ENCODE results near the gene HLA-DMA. TPM values are rescaled to one million over a fixed set of nuclear protein-coding genes. Genes with fewer than 3 reads are reported as not detected.

The HLA-DMA gene
- total and polyA plus RNA-seq, 9 of the 15 experiments (the other 6 are each of a cell fraction or from before 2014, with no cell fraction given): 0.13 to 0.83 (median 0.51) TPM

- peak; percentile 54; the same call in 1 of the 2 replicates for TF ChIP-seq ZNF143 (CRISPR knock-in tag; IDR thresholded peaks at IDR 0.05)
- no peak for TF ChIP-seq KLF16 (IDR thresholded peaks at IDR 0.05)
- TF ChIP-seq SP1 (CRISPR knock-in tag; IDR thresholded peaks at IDR 0.05): peak; percentile 60
- peak; percentile 45; the same call in 1 of the 2 replicates for TF ChIP-seq HDGF (IDR thresholded peaks at IDR 0.05)
- peak; percentile 99 for TF ChIP-seq ZBTB7A (IDR thresholded peaks at IDR 0.05; ENCODE audit: borderline replicate concordance, control insufficient read depth, low read depth, low read length)
- peak; percentile 40; the same call in 1 of the 2 replicates for TF ChIP-seq NR4A1 (CRISPR knock-in tag; IDR thresholded peaks at IDR 0.05)
- peak; percentile 82 for TF ChIP-seq NR4A1 (tag; IDR thresholded peaks at IDR 0.05)
- no peak for TF ChIP-seq DPF2 (IDR thresholded peaks at IDR 0.05)
- no peak for TF ChIP-seq ZNF561 (CRISPR knock-in tag; conservative IDR thresholded peaks at IDR 0.05)
- TF ChIP-seq FOXK2 (conservative IDR thresholded peaks at IDR 0.05 in 1 of 2, IDR thresholded peaks at IDR 0.05 in 1 of 2; ENCODE audit: low read depth in 2 of 2): peak in 1 of 2 experiments; percentile 9; a peak in 1 of 4 replicates
- 0 out of 2 replicates have a peak, but pooled peaks have one; percentile 25 for TF ChIP-seq RBM14 (IDR thresholded peaks at IDR 0.05; ENCODE audit: borderline replicate concordance, insufficient read depth, low read depth, low read length)
- 0 out of 2 replicates have a peak, but pooled peaks have one; percentile 16 for TF ChIP-seq CBX1 (IDR thresholded peaks at IDR 0.05; ENCODE audit: low read depth)
- no peak for TF ChIP-seq GTF2F1 (IDR thresholded peaks at IDR 0.05; ENCODE audit: low read depth, low read length)
- TF ChIP-seq REST (IDR thresholded peaks at IDR 0.05; ENCODE audit: borderline replicate concordance): no peak
- TF ChIP-seq REST (CRISPR knock-in tag; IDR thresholded peaks at IDR 0.05; ENCODE audit: low read depth): peak; percentile 31; the same call in 1 of the 2 replicates
- TF ChIP-seq HNRNPLL (IDR thresholded peaks at IDR 0.05; ENCODE audit: low read depth, low read length, poor library complexity, severe bottlenecking): peak; percentile 50
- TF ChIP-seq GATA2 (CRISPR knock-in tag; IDR thresholded peaks at IDR 0.05): no peak
- no peak for TF ChIP-seq TSC22D4 (tag; IDR thresholded peaks at IDR 0.05)
- TF ChIP-seq ATF1 (CRISPR knock-in tag; IDR thresholded peaks at IDR 0.05): no peak; the same call in 1 of the 2 replicates
- TF ChIP-seq ATF1 (tag; IDR thresholded peaks at IDR 0.05): no peak; the same call in 1 of the 2 replicates
- TF ChIP-seq, protein P1, sequence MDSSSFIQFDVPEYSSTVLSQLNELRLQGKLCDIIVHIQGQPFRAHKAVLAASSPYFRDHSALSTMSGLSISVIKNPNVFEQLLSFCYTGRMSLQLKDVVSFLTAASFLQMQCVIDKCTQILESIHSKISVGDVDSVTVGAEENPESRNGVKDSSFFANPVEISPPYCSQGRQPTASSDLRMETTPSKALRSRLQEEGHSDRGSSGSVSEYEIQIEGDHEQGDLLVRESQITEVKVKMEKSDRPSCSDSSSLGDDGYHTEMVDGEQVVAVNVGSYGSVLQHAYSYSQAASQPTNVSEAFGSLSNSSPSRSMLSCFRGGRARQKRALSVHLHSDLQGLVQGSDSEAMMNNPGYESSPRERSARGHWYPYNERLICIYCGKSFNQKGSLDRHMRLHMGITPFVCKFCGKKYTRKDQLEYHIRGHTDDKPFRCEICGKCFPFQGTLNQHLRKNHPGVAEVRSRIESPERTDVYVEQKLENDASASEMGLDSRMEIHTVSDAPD (CRISPR knock-in tag; IDR thresholded peaks at IDR 0.05): no peak
These were observed 16.2 kb upstream of the HLA-DMA start (continued) for GRCh38 chr6:32968867-32969684.

Data from K562 (cell line).